HG03039 (cell line): ENCODE measurements around the gene NXPH3.
"Not testable (repeated sequence)": the region's sequence is repeated elsewhere in the genome, so short reads cannot be mapped to it uniquely, and the experiment has no call there.

Experiments used
- ATAC-seq: cut with Tn5 transposase; IDR thresholded peaks from one replicate; pipeline ENCODE4 v1.9.1; 2021; ENCODE audit warnings: mild to moderate bottlenecking, moderate library complexity; ENCODE audit not compliant: unreplicated experiment

NXPH3 gene

DNA sequence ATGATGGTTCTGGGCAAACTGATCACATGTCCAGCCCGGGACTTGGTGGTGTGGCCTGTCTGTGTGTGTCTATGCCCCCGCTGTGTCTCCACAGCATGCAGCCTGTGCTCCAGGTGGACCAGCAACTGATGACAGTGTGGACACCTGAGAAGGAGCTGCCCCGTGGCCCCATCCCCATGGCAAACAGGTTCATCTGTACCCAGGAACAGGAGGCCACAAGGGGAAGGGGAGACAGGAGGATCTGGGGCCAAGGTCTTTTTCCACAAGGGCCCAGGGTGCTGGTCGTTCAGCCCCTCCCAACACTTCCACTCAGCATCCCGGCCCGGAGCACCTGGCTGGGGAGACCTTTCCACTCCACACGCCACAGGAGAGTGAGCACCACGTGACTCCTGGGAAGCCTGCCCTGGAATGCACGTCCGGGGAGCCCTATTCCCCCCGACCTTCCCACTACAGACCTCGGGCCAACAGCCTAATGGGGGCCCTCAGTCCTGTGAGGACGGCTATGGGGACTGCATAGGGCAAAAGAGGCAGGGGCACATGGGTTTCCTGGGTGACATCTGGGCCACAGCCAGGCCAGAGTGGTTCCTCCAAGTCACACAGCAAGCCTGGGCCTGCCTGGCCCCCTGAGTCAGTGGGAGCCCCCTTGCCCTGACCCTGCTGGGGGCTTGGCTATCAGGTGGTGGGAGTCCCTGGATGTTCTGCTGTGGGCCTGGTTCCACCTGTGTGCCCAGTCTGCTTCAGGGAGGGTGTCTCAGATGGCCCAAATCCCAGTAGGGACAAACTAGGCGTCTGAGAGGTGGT lies 20.8 kb upstream of the NXPH3 start:
- no peak for ATAC-seq

DNA sequence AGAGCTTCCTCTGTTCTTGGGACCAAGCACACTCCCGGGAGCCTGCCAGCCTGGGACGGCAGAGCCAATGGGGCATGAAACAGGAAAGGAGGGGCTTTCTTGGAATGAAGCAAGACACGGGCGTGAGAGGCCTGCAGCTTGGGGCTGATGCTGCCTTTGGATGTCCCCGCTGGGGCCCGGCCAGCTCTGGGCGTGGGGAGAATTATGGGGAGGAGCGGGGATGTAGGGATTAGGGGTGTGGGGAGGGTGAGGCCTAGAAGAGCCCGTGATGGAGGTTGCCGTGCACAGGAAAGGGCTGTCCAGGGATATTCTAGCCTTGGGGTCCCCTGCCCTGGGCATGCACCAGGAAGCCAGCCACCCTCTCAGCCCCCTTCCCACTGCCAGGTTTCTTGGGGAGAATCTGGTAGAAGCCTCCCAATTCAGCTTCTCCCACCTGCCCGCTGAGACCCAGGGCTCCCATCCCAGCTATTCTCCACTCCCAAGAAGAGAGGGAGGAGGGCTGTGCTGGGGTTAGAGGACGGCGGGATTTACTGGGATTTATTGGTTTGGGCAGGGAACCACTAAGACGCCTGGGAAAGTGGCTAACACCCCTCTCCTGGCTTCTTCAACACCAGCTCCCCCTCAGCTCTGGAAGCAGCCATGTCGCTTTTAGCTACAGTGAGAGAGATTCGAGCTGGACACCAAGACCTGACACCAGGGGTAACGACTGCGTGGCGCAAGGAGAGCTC lies 20.0 kb upstream of the NXPH3 start:
- no peak for ATAC-seq

DNA sequence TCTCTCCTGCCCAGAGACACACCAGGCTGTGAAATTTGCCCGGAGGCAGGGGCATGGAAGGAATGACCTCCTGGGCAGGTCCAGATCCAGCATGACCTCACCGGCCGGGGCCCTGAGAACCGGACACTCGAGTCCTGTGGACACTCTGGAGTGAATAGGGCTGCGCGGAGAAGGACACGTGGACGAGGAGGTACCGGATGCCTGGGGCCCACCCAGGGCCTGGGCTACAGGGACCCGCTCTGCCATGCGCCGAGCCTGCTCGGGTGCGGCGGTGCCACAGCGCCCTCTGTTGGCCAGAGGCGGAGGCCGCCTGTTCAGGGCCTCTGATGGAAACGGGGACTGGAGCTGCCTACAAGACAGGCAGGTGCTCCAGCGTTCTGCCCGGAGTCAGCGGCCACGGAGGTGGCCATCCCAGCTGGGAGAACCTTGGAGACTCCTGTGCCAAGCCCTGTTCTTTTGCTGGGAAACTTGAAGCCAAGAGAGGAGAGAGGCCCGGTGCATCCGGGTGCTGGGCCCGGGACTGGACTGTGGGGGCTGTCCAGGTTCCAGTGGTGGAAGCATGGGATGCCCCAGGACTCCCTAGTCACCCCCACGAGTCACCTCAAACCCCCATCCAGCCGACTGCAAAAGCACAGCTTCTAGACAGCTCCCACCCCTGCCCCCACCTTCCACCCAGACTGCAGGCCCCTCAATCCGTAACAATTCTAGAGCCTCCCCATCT lies 19.3 kb upstream of the NXPH3 start:
- ATAC-seq, result no peak

DNA sequence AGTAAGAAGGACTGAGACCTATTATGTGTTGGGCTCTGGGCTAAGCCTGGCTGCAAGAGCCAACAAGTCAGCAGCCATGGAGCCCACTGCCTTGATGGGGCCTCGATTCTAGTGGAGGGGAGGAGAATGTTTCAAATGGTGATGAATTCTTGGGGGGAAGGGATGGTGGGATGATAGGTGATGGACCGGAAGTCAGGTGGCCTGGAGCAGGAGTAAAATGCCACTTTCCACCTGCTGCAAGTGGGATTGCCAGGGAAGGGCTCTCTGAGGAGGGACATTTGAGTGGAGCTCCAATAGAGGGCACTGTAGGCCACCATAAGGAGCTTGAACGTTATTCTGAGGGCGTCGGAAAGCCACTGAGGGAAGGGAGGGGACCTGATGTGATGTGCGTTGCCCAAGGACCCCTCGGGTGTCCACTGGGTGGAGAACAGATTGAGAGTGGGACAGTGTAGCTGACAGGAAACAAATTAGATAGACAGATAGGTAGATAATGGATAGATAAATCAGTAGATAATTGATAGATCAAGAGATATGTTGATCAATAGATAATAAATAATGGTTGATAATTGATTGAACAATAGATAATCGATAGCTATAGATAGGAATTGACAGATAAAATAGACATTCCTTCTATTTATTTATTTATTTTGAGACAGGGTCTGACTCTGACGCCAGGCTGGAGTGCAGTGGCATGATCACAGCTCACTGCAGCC lies 18.2 kb upstream of the NXPH3 start:
- ATAC-seq, result no peak

DNA sequence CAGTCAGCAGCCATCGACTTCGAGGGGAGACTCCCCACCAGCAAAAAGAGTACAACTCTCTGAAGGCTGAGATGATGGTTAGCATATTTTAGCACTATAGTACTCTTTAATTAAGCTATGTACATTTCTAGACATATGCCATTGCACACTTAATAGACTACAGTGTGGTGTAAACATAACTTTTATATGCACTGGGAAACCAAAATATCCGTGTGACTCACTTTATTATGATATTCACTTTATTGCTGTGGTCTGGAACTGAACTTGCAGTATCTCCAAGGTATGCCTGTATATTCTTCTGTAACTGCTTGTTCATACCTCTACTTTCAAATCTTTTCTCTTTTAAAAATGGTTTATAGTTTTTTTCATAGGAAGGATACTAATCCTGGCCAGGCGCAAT lies 11.0 kb upstream of the NXPH3 start:
- no peak for ATAC-seq

DNA sequence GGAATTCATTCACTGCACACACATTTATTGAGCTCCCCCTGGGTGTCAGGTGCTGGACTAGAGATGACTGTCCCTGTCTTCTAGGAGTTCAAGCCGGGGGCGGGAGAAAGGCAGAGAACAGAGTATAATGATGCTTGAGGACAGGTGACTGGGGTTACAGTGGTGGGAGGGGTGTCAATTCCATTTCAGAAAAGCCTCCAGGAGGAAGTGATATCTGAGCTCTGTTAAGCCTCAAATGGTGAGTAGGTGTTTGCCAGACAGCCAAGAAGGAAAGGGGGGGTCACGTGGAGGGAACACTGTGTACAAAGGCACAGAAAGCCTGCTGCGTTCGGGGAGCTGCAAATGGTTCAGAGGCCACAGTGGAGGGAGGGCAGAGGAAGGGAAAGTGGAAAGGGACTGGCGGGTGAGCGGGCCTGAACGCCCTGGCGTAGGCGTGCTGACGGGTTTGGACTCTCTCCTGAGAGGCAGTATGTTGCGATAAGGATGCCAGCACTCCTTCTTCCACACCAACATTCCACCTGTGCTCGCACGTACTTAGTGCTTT lies 9.7 kb upstream of the NXPH3 start:
- ATAC-seq, result no peak

DNA sequence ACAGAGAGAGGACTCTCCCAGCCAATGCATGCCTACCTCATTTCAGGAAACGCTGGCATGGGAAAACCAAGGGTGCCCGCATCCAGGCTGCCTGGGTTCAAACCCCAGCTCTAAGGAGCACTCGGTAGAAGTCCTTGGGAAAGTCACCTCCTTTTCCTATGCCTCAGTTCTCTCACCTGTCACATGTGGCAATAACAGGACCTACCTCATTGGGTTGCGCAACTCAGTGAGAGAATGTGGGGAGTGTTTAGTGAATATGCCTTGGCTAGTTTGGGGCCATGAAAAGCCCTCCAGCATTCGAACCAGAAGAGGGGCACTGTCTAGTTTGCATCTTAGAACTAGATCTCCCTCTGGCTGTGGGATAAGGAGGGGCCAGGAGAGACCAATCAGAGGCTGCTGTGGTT lies 9.0 kb upstream of the NXPH3 start:
- no peak for ATAC-seq

DNA sequence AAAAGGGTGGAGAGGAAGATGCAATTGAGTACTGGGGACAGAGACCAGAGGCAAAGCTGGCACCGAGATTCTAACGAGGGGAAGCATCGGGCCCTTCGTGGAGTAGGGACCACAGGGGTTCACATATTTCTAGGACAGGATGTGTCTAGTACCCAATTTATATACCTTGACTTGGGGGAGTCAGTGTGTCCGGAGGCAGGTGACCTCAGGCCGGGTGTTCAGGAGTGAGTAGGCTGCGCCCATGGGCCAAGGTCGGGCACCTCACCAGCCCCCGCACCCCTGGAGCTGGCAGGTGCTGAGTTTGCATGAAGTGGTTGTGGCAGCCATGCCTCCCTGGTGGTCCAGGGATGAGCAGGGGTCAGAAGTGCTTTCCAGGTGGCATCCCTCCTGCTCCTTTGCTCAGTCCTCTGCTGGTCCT lies 8.6 kb upstream of the NXPH3 start:
- no peak for ATAC-seq

DNA sequence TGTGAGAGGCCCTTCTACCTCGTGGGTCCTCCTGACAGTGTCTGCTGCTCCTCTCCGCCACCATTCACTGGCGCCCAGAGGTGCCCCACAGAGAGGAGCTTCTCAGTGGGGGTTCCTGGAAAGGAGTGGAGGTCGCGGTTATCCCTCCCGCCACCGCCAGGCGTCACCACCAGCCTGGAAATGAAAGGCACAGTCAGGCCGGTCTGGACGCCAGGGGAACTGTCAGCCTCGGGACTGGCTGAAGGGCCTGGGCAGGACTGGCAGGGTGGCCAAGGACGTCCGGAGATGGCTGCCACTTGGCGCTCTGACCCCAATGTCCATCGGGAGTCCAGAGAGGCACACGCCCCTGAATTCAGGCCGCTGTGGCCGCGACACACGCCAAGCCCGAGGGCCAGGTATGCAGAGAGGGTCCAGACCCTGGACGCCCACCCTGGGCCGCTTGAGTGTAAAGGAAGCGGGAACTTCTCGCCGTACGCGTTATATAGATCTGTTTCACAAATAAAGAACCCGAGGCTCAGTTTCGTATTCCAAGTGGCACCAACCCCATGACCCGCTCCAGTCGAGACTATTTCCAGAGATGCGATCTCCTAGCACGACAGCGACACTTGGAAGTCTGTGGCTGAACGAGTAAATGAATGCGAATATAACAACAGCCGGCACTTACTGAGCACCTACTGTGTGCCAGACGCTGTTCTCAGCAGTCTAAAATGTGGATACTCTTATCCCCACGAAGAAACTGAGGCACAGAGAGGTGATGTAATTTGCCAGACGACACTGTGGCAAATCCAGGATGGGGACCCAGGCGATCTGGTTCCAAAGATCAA lies 7.6 kb upstream of the NXPH3 start:
- no peak for ATAC-seq

DNA sequence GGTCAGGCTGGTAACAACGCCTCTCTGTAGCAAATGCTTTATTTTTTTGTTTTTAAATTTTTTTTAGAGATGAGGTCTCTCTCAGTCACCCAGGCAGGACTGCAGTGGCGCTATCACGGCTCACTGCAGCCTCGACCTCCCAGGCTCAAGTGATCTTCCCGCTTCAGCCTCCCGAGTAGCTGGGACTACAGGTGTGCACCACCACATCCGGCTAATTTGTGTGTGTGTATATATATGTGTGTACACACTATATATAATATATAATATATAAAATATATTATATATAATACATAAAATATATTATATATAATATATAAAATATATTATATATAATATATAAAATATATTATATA lies 7.0 kb upstream of the NXPH3 start:
- not testable (repeated sequence) for ATAC-seq

DNA sequence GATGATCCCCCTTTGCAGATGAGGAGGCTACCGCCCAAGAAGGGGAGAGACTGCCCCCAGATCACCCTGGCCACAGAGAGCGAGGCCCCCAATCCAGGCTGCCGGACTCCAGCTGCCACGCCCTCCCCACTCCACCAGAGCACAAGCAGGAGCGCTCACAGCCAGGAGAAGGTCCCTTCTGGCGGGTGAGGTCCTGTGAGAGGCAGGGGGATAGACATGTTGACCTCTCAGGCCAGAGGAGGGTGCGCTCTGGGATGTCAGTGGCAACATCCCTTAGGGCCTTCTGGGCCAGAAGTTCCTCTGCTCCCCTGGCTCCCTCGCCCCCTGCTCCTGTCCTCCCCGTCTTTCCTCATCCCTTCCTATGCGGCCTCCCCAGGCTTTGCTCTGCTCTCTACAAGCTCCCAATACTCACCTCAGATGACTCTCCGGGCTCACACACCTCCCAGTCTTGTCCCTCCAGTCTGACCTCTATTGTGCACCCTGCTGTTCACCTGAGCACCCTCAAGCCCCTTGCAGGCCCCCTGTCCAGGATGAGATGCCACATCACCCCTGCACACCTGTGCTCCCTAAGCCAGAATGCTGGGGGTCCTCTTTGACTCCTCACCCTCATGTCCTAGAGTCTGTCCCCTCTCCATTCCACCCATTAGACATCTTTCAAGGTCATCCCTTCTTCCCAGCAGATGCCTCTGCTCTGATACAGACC lies 5.0 kb upstream of the NXPH3 start:
- no peak for ATAC-seq

DNA sequence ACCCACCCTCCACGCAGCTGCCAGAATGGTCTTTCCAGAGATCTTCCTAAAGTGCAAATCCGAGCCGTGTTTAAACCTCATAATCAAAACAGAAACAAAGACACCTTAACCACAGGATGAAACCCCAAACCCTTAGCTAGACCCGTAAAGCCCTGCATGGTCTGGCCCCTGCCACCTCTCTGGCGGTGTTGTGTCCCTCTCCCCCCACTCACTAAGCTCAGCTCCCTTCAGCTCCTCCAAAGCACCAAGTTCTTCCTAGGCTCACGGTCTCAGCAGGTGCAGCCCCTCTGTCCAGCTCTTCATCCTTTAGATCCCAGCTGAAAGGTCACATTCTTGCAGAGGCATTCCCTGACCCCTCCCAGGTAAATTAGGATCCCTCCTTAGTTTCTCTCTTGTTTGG lies 4.4 kb upstream of the NXPH3 start:
- no peak for ATAC-seq

DNA sequence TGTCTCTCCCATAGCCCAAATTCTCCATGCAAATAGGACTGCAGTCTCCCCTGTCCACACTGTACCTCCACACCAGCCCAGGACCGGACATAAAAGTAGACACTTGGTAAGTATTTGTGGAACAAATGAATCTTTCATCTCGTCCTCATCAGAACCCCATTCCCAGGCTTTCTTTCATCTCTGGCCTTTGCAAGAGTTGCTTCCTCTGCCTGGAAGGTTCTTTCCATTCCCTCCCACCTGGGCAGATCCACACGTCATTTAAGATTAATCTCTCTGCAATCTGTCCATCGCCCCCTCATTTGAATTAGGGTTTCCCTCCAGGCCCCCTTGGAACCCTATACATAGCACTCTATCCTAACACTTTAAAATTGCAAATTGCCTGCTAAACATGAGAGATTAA lies 3.9 kb upstream of the NXPH3 start:
- no peak for ATAC-seq

DNA sequence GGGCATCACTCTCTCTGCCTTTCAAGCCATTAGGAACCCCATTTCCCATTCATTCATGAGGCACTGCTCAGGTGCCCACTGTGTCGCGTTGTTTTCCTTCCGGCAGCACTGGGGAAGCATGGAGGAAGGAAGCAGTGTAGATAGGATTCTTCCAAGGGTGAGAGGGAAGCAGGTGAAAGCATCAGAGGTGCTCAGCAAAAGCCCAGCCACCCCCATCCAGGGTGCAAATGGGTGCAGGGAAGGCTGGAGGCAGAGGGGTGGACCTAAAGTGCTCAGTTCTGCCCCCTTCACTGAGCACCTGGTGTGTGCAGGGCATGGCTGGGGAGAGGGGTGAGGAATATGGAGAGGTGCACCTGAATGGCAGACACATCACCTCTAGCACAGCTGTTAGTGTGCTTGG lies 3.4 kb upstream of the NXPH3 start:
- ATAC-seq, result no peak

DNA sequence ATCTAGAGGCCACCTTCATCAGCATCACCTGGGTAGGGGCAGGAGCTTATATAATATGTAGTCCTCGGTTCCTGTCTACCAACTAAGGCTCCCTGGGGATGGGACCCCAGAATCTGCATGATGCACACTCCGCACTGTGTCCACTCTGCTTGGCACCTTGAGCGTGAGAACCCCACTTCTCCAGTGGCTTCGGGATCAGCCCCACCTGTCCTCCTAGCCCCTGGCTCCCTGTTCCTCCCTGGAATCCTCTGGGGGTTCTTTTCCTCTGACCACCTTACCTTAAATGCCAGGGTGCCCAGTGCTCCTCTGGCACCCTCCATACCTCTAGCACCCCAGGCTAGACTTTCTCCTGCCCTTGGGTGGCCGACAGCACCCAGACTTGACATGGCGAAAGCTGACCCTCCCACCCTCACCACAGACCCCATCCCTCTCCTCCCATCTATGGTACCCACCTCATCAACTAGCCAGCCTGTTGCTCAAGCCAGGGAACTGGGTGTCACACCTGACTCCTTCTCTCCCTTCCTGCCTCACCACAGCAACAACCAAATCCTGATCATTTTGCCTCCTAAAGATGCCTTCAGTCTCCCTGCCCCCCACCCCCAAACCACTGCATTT lies 2.8 kb upstream of the NXPH3 start:
- no peak for ATAC-seq

DNA sequence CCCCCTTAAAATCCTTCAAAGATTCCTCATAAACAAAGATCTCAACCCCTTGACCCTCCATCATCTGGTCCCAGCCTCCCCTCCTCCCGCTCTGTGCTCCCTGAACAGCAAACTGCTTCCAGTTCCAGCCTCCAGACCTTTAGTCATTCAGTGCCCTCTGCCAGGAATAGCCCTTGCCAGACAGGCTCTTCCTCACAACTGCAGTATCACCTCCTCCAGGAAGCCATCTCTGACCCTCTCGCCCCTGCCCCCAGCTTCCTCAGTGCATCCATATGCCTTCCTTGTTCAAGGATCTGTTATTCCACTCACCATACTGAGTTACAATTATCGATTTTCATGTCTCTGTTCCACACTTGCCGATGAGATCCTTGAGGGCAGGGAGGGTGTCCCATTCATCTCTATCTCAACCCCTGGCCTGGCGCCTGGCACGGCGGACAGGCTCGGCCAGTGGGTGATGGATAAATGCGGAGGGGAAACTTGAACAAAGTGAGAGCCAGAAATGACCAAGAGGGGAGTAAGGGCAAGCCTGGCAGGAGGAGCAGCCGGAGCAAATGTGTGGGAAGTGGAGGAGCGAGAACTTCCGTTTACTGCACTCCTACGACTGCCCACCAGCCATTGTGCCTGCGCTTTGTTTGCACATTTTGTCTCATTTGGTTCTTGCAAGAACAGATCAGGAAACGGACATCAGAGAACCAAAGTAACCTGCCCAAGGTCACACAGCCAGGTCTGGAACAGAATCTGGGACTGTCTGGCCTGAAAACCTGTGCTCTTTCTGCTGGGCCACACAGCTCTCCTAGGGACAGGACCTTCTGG lies 2.0 kb upstream of the NXPH3 start:
- ATAC-seq, result no peak

DNA sequence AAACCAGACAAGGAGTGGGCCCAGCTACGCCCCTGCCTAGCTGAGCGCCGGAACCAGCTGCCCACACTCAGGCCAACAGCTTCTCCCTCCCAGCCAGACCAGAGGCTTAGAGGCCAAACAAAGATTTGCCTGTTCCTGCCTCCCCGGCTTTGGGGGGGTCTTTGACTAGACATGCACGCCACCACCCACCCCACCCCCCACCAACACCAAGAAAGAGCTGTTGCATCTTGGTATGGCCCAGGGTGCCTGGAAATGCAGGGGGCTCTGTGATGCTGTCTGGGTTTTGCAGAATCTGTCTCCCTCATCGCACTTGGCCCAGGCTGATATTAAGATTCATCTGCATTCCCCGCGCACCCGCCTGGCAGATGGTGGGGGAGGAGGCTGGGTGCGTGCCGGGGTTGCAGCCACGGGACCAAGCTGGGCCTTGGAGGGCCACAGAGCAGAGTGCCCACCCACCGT lies 1.3 kb upstream of the NXPH3 start:
- ATAC-seq, result no peak
